Pericardium fibroblast (primary cell): ENCODE data around the gene OR11H12. TPM values are rescaled to one million over a fixed set of nuclear protein-coding genes. Genes with fewer than 3 reads are reported as not detected.

Experiments
- total RNA-seq: library from RNA; depleted of rRNA; stranded (reverse); fragments of >200 nt; gene quantifications from 2 replicates; pipeline ENCODE4 v1.2.3, GENCODE V29; 2015

Gene OR11H12, protein sequence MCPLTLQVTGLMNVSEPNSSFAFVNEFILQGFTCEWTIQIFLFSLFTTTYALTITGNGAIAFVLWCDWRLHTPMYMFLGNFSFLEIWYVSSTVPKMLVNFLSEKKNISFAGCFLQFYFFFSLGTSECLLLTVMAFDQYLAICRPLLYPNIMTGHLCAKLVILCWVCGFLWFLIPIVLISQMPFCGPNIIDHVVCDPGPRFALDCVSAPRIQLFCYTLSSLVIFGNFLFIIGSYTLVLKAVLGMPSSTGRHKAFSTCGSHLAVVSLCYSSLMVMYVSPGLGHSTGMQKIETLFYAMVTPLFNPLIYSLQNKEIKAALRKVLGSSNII
- not detected in 2 replicates for total RNA-seq

DNA sequence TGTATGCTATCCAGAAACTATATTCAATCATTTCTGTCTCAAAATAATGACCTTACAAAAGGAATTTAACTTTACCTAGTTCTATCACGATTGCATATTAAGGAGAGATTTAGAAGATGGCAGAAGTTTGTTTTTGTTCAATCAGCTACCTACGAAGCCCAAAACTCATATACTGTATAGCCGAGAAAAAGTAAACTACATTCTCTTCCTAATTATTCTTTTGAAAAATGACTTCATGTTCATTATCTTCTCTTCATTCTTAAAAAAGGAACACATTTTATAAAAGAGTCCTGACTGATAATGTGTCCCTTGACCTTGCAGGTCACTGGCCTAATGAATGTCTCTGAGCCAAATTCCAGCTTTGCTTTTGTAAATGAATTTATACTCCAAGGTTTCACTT is at the start of gene OR11H12:
Gene OR11H12, plus strand, starts transcription at position 301 of the 400 bp plus-strand sequence. Its CDS starts 0 bp downstream, at position 301.

